Endothelial cell of umbilical vein (primary cell): ENCODE measurements around the gene CDK18. TPM values are rescaled to one million over a fixed set of nuclear protein-coding genes. Genes with fewer than 3 reads are reported as not detected.

Experiments
- BruUV-seq: library from RNA; stranded (reverse); fragments of 400-500 nt; replicated peaks from 2 replicates; lab custom pipeline; 2021; lab: Mats Ljungman, UMichigan
- CTCF ChIA-PET: fragments of 300-600, 350-600 bp; sonication (Branson Sonifier 250); formaldehyde crosslinking; loops from one replicate; lab custom pipeline; 2021; ENCODE audit warnings: antibody characterized with exemption, inconsistent platforms; lab: Charles Lee
- POLR2A ChIA-PET: fragments of 300-600, 350-600 bp; sonication (Branson Sonifier 250); formaldehyde crosslinking; loops from one replicate; lab custom pipeline; 2021; ENCODE audit warnings: antibody characterized with exemption, inconsistent platforms; lab: Charles Lee
- DNase-seq: peaks from one replicate; pipeline ENCODE4 v3.0.0-alpha.2; 2011; ENCODE audit warnings: low read depth, low spot score
- FAIRE-seq: peaks from 2 replicates; lab custom pipeline; 2011; peaks lifted over from hg19 to GRCh38; lab: Jason Lieb, UNC
- H2AFZ ChIP-seq: 2 replicates; pipeline ENCODE4 v1.6.0; 2012; ENCODE audit warnings: low read depth, low read length, control low read depth, inconsistent platforms
- H3K27ac ChIP-seq: 2 replicates; pipeline ENCODE4 v1.5.1; 2011; ENCODE audit warnings: low read depth, mild to moderate bottlenecking, control low read depth, low read length, moderate library complexity; ENCODE audit not compliant: insufficient read depth
- H3K27me3 ChIP-seq, 2 experiments: 2 replicates each; pipeline versions ENCODE4 v1.6.0 to v1.6.1; 2011; ENCODE audit warnings: low read length in 2 of 2, mixed read lengths in 1 of 2; ENCODE audit not compliant: control insufficient read depth in 2 of 2, insufficient read depth in 2 of 2
- H3K36me3 ChIP-seq, 2 experiments: 2 replicates in 1 of 2; 3 replicates in 1 of 2; pipeline ENCODE4 v1.5.1; 2011; ENCODE audit warnings: low read length in 2 of 2, mild to moderate bottlenecking in 1 of 2, moderate library complexity in 1 of 2; ENCODE audit not compliant: control insufficient read depth in 2 of 2, insufficient read depth in 2 of 2; ENCODE audit errors: extremely low read depth in 1 of 2
- H3K4me1 ChIP-seq: 3 replicates; pipeline ENCODE4 v1.5.1; 2011; ENCODE audit warnings: mild to moderate bottlenecking, low read length; ENCODE audit not compliant: control insufficient read depth, insufficient read depth; ENCODE audit errors: extremely low read depth
- H3K4me2 ChIP-seq: 2 replicates; pipeline ENCODE4 v1.6.1; 2011; ENCODE audit warnings: low read length, control low read depth, mixed read lengths; ENCODE audit not compliant: insufficient read depth
- H3K4me3 ChIP-seq, 3 experiments: fragments of 200-600 bp in 1 of 3; sonication (generic), shearing (Covaris generic) in 1 of 3; replicated peaks in 1 of 3; 2 replicates each; pipeline ENCODE4 v1.5.1; 2011 to 2016; ENCODE audit warnings: control low read depth in 3 of 3, low read length in 3 of 3, mild to moderate bottlenecking in 2 of 3, inconsistent platforms in 1 of 3, low read depth in 1 of 3, moderate library complexity in 1 of 3; ENCODE audit not compliant: insufficient read depth in 1 of 3
- H3K79me2 ChIP-seq: 2 replicates; pipeline ENCODE4 v1.6.0; 2012; ENCODE audit warnings: low read length, inconsistent platforms; ENCODE audit not compliant: control insufficient read depth, insufficient read depth
- H3K9ac ChIP-seq: replicated peaks from 2 replicates; pipeline ENCODE3; 2011; ENCODE audit warnings: low read length, control low read depth; ENCODE audit not compliant: insufficient read depth; ENCODE audit errors: extremely low read depth
- H3K9me1 ChIP-seq: replicated peaks from 3 replicates; pipeline ENCODE4 v1.6.0; 2011; ENCODE audit warnings: mild to moderate bottlenecking, low read length; ENCODE audit not compliant: control insufficient read depth, insufficient read depth; ENCODE audit errors: extremely low read depth
- H3K9me3 ChIP-seq: replicated peaks from 2 replicates; pipeline ENCODE4 v1.5.1; 2012; ENCODE audit warnings: low read length, inconsistent platforms; ENCODE audit not compliant: control insufficient read depth, insufficient read depth
- H4K20me1 ChIP-seq: replicated peaks from 2 replicates; pipeline ENCODE3; 2011; ENCODE audit warnings: mild to moderate bottlenecking, low read length; ENCODE audit not compliant: control insufficient read depth, insufficient read depth; ENCODE audit errors: extremely low read depth
- CTCF ChIP-seq, 2 donors: IDR thresholded peaks; 1 replicate in 1 of 2; 2 replicates in 1 of 2; pipeline ENCODE4 v1.5.1; 2011; ENCODE audit warnings: low read length in 2 of 2, mild to moderate bottlenecking in 2 of 2, moderate library complexity in 2 of 2, control low read depth in 1 of 2, inconsistent platforms in 1 of 2, low read depth in 1 of 2; ENCODE audit not compliant: insufficient read depth in 1 of 2; ENCODE audit errors: extremely low read depth in 1 of 2
- EZH2 ChIP-seq: IDR thresholded peaks from 2 replicates; pipeline ENCODE4 v1.6.1; 2012; ENCODE audit warnings: borderline replicate concordance, low read depth, mild to moderate bottlenecking, moderate library complexity, low read length, inconsistent platforms; ENCODE audit not compliant: severe bottlenecking
- FOS ChIP-seq: IDR thresholded peaks from 2 replicates; pipeline ENCODE4 v1.6.1; 2011; ENCODE audit warnings: mild to moderate bottlenecking, low read length, moderate library complexity, borderline replicate concordance; ENCODE audit not compliant: insufficient read depth
- GATA2 ChIP-seq: IDR thresholded peaks from 2 replicates; pipeline ENCODE4 v1.7.0; 2011; ENCODE audit warnings: low read depth, mild to moderate bottlenecking, moderate library complexity, mixed read lengths, low read length; ENCODE audit not compliant: insufficient read length, insufficient read depth
- JUN ChIP-seq: IDR thresholded peaks from 2 replicates; pipeline ENCODE4 v1.6.1; 2011; ENCODE audit warnings: borderline replicate concordance, low read depth; ENCODE audit not compliant: insufficient read length, insufficient read depth
- MAX ChIP-seq: IDR thresholded peaks from 2 replicates; pipeline ENCODE4 v1.6.1; 2011; ENCODE audit not compliant: insufficient read depth, insufficient read length
- MYC ChIP-seq: IDR thresholded peaks from one replicate; pipeline ENCODE4 v1.6.1; 2011; ENCODE audit warnings: mild to moderate bottlenecking, low read depth, low read length
- POLR2A ChIP-seq: IDR thresholded peaks from 2 replicates; pipeline ENCODE4 v1.6.1; 2012; ENCODE audit warnings: low read depth, mild to moderate bottlenecking, control low read depth, low read length
- POLR2AphosphoS5 ChIP-seq: IDR thresholded peaks from 2 replicates; pipeline ENCODE4 v1.6.1; 2012; ENCODE audit warnings: low read depth, mild to moderate bottlenecking, control low read depth, low read length, moderate library complexity; ENCODE audit not compliant: insufficient read depth
- dilution Hi-C: fragments of 300-500 bp; cut with MboI; formaldehyde crosslinking; loops from one replicate; pipeline ENCODE4 v1.15.0; 2019; ENCODE audit warnings: low sequenced_read_pairs; ENCODE audit not compliant: extremely low pct_ligation_motif_present
- intact Hi-C: fragments of 100-400 bp; cut with micrococcal nuclease; formaldehyde crosslinking; loops from one replicate; pipeline ENCODE4 v1.10.0; 2022
- polyA plus RNA-seq, 4 experiments: library from polyadenylated mRNA; depleted of rRNA in 3 of 4; stranded (reverse) in 3 of 4; unstranded in 1 of 4; fragments of >200 nt; gene quantifications; 2 replicates each; pipeline versions ENCODE4 v1.2.1 to v1.2.3, GENCODE V29; 2011 to 2012; ENCODE audit warnings: missing spikeins in 1 of 4
- total RNA-seq: library from RNA; stranded (reverse); gene quantifications from 2 replicates; pipeline ENCODE4 v1.2.3, GENCODE V29; 2021

CDK18 gene
- total and polyA plus RNA-seq, 2 donors (not counting 3 experiments of a cell fraction or from before 2014, with no cell fraction given): 0.17 to 1.2 TPM

- Histone ChIP-seq H3K4me2 (no peak overlapping the region), H3K9me1 (no peaks in the 10 kb centered on the region), H3K9me3 (no peaks in the 10 kb centered on the region), H3K4me3 (no peak overlapping the region), H3K9ac (no peak overlapping the region), H3K79me2 (no peaks in the 10 kb centered on the region), H3K27me3 (no peaks in the 10 kb centered on the region), H4K20me1 (no peaks in the 10 kb centered on the region), H3K4me1 (peaks cover 11% of the 10 kb centered on the region), H2AFZ (no peak overlapping the region), H3K27ac (no peak overlapping the region), H3K36me3 (no peaks in the 10 kb centered on the region)
- FAIRE-seq: no peak
- dilution Hi-C loops: no loop called here
- intact Hi-C loops: no loop called here
- ChIA-PET CTCF (interaction anchor here (0.7 to 5.1 kb wide), 4 partner anchors 11 to 117 kb away, joined by 3 to 43 read pairs (median 18); no protein-coding TSS in a partner anchor), POLR2A (no interaction called here)
- TF ChIP-seq POLR2AphosphoS5 (no peak), FOS (no peak), MYC (no peak), JUN (no peak)
- no TSS peak for BruUV-seq
- DNase-seq: no peak
Measured at GRCh38 chr1:205541161-205541886, 36.9 kb downstream of the CDK18 start.

- Histone ChIP-seq H3K36me3 (no peaks in the 10 kb centered on the region), H3K27ac (no peak overlapping the region), H3K4me2 (no peak overlapping the region), H3K9ac (no peak overlapping the region), H3K79me2 (no peaks in the 10 kb centered on the region), H3K27me3 (no peaks in the 10 kb centered on the region), H3K9me1 (no peaks in the 10 kb centered on the region), H3K4me3 (no peak overlapping the region), H3K4me1 (peaks cover 9% of the 10 kb centered on the region), H4K20me1 (no peaks in the 10 kb centered on the region), H2AFZ (no peak overlapping the region), H3K9me3 (no peaks in the 10 kb centered on the region)
- CTCF ChIA-PET: interaction anchor here (0.8 to 5.1 kb wide), 4 partner anchors 12 to 116 kb away, joined by 3 to 43 read pairs (median 18); no protein-coding TSS in a partner anchor
- peak; percentile 21 for DNase-seq
- dilution Hi-C loops: no loop called here
- FAIRE-seq: peak; percentile 68
- BruUV-seq: no TSS peak
- intact Hi-C loops: no loop called here
- POLR2A ChIA-PET: interaction anchor here (1.2 kb wide), 1 partner anchor 203 kb away, joined by 3 read pairs; no protein-coding TSS in a partner anchor
- TF ChIP-seq EZH2 (no peak), POLR2A (no peak), POLR2AphosphoS5 (no peak), MYC (no peak), GATA2 (no peak), MAX (no peak), CTCF (IDR thresholded peaks at IDR 0.05; ENCODE audit: extremely low read depth in 1 of 2, insufficient read depth in 1 of 2, low read depth in 1 of 2, low read length in 2 of 2) (no peak), JUN (no peak), FOS (no peak)
Measured at GRCh38 chr1:205542367-205542766, 37.9 kb downstream of the CDK18 start.
